Suprapubic skin (tissue), 4 donors: ENCODE results near the gene PRRT4.

Experiments
- EP300 ChIP-seq: sonication (generic); formaldehyde crosslinking; IDR thresholded peaks from one replicate; pipeline ENCODE4 v1.6.1; 2017; ENCODE audit warnings: antibody characterized with exemption
- POLR2A ChIP-seq, 2 donors: fragments of 450-650 bp; IDR thresholded peaks; one replicate each; pipeline ENCODE4 v1.6.1; 2017; ENCODE audit warnings: antibody characterized with exemption in 2 of 2, mild to moderate bottlenecking in 2 of 2, moderate library complexity in 2 of 2
- POLR2AphosphoS5 ChIP-seq, 3 donors: sonication (generic); formaldehyde crosslinking; IDR thresholded peaks; one replicate each; pipeline ENCODE4 v1.6.1; 2017; ENCODE audit warnings: antibody characterized with exemption in 3 of 3
- TF ChIP-seq, protein P1 (sequence below), 2 donors: fragments of 200-600 bp in 1 of 2; fragments of 450-650 bp in 1 of 2; sonication (generic) in 1 of 2; IDR thresholded peaks; one replicate each; pipeline ENCODE4 v1.5.1; 2016 to 2019; ENCODE audit warnings: antibody characterized with exemption in 2 of 2, mild to moderate bottlenecking in 1 of 2, moderate library complexity in 1 of 2

DNA sequence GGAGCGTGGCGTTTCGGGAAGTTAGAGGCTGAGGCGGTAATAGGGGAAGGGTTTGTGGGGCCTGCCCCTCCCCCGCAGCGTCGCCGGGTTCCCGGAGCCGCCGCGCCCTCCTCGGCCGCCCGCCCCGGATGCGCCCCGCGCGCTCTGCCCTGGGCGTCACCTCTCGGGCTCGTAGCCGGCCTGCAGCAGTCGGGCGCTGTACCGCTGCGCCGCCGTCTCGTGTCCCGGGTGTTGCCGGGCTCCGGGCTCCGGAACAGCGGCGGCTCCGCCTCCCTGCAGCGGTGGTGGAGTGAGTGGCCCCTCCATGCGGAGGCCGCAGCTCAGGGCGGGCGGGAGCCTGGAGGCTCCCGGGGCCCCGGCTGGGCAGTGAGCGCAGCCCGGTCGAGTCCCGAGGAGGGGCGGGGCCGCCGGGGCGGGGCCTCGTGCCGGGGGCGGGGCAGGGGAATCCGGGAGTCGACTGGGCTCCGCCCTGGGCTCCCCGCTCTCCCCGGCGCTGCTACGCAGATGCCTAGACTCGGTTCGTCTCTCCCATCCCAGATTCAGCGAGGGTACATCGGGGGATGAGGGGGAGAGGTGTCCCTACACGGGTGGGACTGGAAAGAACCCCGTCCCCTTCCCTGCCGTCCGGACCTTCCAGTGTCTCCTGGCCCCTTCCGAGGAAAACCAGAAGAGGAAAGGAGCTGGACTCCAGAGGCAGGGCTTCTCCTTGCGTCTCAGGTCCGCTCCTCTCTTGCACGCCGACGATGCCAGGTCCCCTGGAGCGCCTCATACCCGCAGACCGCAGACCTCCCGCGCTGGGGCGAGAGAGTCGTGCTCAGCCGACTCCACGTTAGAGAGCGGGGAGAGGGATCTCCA, 48.3 kb upstream of the PRRT4 start, which contains the start of gene IMPDH1:
- TF ChIP-seq, protein P1, sequence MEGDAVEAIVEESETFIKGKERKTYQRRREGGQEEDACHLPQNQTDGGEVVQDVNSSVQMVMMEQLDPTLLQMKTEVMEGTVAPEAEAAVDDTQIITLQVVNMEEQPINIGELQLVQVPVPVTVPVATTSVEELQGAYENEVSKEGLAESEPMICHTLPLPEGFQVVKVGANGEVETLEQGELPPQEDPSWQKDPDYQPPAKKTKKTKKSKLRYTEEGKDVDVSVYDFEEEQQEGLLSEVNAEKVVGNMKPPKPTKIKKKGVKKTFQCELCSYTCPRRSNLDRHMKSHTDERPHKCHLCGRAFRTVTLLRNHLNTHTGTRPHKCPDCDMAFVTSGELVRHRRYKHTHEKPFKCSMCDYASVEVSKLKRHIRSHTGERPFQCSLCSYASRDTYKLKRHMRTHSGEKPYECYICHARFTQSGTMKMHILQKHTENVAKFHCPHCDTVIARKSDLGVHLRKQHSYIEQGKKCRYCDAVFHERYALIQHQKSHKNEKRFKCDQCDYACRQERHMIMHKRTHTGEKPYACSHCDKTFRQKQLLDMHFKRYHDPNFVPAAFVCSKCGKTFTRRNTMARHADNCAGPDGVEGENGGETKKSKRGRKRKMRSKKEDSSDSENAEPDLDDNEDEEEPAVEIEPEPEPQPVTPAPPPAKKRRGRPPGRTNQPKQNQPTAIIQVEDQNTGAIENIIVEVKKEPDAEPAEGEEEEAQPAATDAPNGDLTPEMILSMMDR (IDR thresholded peaks at IDR 0.05): no peak
- TF ChIP-seq POLR2AphosphoS5 (IDR thresholded peaks at IDR 0.05) (peak in 1 of 3 donors; percentile 16), POLR2A (IDR thresholded peaks at IDR 0.05) (peak in 1 of 2 donors; percentile 11), EP300 (no peak)
